Measurements from ENCODE around the gene TSPAN5. TPM values are rescaled to one million over a fixed set of nuclear protein-coding genes. Genes with fewer than 3 reads are reported as not detected.

The TSPAN5 gene
- total RNA-seq, 1 donor from 2014 or later: 12.9 TPM

DNA sequence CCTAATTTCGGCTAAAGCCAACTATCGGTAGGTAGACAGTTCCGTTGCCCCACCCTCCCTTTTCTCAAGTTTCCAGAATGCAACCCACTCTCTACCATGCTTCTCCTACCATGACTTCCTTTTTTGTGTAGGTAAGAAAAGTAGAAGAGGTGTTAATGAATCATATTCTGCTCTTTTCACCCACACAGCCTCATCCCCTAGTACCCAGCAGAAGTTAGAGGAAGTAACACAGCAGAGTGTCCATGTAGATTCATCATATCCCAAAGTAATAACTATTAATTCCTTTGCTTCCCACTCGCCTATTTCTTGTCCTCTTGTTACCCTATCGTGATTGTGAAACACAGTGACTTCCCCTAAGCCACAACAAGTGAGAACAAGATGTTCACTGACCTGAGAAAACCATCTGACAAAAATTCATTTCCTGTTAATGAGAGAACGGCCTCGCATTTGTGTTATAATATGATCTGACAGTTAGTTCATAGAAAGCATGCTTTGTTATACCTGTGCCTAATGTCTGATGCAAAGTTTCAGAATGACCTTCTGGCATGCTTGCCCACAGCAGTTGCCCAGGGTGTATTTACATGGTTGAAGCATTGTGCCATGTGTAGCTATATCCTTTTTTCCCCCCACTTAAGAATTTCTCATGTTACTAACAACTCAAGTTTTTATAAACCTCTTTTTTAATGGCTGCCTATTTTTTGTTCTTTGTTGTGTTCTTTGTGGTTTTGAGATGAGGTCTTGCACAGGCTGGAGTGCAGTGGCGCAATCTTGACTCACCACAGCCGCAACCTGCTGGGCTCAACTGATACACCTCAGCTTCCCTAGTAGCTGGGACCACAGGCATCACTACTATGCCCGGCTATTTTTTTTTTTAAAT lies 211.7 kb downstream of the TSPAN5 start:
- ATAC-seq: peak; percentile 75

DNA sequence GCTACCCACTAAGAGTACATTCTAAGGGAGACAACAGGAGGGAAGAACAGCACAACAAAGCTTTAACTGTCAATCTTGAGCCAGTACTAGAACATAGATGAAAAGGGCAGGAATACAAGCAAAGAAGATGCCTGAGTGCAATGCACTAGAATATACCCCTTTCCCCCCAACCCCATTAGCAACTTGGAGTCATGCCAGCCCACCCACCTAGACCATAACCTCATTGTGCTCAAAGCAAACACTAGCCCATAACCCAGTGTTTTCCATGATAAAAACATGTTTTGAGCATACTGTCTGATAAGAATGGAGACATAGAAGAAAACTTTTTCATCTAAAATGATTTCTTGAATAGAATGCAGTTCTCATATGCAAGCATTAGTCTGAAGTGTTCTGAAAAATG lies 214.0 kb downstream of the TSPAN5 start:
- no peak for ATAC-seq

DNA sequence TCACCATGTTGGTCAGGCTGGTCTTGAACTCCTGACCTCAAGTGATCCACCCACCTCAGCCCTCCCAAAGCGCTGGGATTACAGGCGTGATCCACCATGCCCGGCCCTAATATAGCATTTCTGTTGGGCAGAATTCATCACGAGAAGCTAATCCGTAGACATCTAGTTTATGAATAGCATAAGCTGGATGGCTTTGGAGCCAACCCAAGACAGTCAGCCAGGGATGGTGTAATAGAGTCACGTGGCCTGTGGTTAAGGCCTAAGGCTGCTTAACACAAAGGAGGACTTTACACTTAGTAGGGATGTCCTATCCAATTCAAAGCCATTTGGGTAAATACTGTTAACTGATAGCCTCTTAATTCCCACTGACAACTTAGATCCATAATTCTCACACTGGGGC lies 223.6 kb downstream of the TSPAN5 start:
- ATAC-seq: peak; percentile 89

DNA sequence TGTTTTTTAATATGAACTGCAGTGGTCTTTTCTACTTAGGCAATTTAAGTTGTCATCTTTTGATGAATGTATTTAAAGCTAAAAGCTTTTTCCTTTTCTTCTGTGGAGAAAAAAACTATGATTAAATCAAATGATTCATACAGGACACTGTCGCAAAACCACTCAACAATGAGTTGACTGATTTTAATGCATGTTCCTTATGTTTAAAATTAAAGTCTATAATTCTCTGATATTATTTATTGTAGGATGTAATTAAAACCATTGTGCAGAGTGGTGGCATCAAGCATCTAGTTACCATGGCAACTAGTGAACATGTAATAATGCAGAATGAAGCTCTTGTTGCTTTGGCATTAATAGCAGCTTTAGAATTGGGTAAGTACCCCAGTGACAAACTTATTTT lies 224.7 kb downstream of the TSPAN5 start:
- ATAC-seq: no peak

DNA sequence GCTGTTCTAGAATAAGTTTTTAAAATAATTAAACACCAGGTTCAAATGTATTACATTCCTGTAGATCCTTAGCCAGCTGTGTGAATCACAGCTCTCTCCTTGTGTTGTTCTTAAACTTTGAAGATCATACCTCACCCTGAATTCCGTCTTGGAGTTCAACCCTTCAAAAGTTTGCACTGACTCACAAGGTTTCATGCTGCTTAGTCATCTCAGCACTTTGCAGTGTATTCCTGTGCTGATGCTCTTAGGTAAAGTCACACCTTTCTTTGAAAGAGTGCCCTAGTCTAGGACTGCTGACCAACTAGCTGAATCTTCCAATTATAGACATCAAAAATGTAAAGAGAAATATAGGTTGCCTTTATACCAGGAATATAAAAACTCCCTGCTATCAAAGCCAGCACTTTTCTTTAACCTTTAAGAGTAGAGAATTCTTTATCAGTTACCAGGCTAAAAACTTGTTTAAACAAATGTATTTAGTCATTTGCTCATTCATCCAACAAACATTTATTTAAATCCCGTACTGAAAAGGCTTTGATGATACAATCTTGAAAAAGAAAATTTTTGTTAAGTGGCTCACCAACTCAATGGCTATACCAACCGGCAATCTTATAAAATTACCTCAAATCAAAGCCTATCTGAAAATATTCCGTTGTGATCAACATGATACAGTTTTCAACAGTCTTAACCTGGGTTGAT lies 227.6 kb downstream of the TSPAN5 start:
- ATAC-seq: peak; percentile 97

DNA sequence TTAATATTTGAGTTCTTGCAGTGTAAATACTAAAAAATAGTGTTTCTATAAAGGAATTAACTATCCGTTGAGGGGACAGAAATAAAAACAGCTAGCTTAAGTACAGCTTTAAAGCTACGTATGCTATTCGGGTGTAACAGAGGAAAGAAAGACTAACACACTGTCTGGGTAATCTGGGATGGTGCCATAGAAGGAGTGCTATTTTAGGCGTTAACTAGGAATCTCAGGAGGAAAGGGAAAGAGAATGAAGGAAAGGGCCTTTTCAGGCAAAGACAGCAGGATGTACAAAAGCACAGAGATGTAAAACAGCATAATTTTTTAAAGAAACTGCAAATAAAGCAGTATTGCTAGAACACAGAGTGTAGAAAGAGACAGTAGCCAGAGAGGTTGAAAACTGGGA lies 235.4 kb downstream of the TSPAN5 start:
- ATAC-seq: no peak

DNA sequence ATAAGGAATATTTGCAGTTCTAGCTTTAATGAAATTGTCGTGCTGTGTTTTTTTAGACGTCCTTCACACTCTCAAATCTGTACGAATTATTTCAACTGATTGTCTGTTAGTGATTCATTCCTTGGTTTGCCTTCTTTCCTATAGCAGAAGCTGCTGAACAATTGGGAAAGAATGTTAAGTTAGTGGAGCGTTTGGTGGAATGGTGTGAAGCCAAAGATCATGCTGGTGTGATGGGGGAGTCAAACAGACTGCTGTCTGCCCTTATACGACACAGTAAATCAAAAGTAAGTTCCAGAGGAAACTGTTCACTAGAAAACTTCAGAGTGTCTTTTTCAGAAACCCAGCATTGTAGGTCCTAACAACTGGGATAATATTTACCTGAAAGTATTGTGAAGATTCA lies 237.3 kb downstream of the TSPAN5 start:
- no peak for ATAC-seq
